GM18870 (cell line): ENCODE results near the gene KRTDAP.
A peak's percentile ranks its signal among the peaks of the same experiment; 100 is the strongest.
"Not testable (repeated sequence)": the region's sequence is repeated elsewhere in the genome, so short reads cannot be mapped to it uniquely, and the experiment has no call there.

Source experiments
- ATAC-seq: cut with Tn5 transposase; IDR thresholded peaks from one replicate; pipeline ENCODE4 v1.9.1; 2021; ENCODE audit warnings: moderate library complexity; ENCODE audit not compliant: unreplicated experiment

The KRTDAP gene

DNA sequence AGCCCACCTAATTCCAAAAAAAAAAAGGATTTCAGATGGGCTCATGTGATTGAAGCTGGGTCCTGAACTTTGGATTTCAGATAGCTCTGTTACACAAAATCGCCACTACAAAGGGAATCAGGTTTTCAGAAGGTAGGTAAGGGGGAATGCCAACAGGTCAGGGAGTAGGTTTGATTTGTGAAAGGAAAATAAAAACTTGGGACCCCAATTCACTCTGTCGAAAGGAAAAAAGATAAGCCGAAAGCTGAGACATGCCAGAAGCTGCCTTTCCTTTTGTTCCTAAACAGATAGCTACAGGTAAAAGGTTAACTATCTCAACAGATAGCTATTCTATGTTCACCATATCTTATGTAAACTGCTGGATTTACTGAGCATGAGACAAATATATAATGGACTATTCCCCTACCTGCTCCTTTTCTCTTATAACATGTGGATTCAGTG lies 4.0 kb downstream of the KRTDAP start:
- no peak for ATAC-seq

DNA sequence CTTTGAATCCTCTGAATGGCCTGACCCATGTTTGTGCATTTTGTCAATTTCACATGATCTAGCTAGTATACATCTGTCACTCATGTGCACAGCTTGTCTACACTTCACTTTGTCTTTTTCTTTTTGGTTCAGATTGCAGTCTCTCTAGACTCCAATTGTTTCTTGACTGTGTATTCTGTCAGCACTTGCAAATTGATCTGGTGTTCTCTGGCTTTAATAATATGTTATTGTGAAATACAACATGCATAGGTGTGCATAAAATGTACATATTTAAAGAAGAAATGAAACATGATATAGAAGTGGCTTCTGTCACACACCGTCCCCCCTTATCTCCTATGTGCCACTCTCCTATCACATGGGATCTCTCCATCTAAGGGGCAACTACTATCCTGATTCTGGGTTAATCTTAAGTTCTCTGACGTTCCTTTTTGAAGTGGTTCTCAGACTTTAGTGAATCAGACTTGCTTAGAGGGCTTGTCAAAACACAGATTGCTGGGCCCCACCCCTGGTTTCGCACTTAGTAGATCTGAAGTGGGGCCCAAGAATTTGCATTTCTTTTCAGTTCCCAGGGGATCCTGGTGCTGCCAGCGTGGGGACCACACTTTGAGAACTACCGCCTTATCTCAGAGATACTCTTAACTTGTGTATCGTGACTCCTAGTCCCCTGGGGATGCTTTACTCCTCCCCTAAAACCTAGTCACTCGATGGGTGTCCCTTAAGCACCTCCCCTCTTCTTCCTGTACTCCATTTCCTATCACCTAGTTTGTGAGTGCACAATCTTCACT lies 5.8 kb downstream of the KRTDAP start:
- ATAC-seq, result no peak

DNA sequence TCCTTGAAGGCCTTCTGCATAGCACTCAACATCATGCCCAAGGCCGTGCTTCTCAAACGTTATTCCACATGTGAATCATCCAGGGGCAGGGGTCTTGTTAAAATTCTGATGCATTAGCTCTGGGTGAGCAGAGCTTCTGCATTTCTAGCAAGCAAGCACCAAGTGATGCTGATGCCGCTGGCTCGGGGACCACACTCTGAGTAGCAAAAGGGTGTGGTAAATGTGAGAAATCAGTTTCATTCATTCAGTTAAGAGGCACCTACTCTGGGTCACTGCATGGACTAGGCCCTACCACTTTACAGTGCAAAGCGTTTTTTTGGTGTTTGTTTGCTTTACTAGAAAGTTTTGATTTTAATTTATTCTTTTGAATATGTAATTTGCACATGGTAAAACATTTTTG lies 7.2 kb downstream of the KRTDAP start:
- ATAC-seq, result no peak

DNA sequence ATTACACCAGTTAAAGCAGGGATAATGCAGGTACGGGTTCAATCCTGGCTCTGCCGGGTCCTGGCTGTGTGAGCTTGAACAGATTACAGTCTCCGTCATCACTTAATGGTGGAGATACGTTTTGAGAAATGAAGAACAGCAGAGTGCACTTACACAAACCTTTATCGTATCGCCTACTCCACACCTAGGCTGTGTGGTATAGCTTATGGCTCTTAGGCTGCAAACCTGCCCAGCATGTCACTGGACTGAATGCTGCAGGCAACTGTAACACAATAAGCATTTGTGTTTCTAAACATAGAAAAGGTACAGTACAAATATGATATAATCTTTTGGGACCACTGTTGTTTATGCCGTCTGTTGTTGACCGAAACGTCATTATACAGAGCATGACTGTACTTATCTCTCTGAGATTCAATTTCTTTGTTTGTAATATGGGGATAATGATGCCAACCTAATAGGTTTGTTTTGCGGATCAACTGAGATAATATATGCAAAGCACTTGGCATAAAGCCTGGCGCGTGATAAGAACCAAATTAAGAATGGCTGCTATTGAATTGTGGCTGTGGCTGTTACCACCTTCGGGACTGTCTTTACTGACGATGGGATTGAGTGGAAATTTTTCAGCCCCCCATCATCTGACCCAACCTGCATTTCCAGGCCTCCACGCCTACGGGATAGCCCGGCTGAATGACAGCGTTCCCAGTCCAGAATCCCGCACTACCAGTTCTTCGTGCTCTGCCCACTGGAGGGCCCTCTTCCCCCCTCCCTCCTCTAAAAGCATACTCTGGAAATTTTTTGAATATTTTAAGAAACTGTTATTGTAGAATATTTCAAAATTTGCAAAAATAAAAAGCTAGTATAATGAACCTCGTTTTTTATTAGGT lies 11.2 kb downstream of the KRTDAP start:
- ATAC-seq, result no peak

DNA sequence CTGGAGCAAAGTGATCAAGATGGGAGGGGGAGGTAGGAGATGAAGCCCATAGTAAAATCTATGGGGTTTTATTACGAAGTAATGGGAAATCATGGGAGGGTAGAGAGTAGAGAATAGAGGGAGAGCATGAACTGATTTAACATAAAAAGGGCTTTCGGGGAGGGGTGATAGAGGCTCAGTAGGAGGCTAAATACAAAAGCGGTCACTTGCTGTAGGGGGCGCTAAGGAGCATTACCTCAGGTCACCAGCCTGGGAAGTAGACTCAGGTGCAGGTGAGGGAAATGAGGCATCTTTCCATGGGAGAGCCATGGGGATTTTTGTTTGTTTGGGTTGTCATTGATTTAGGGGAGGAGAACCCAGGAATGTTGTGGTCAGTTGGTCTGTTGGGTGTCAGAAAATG lies 14.1 kb downstream of the KRTDAP start:
- ATAC-seq, result no peak

DNA sequence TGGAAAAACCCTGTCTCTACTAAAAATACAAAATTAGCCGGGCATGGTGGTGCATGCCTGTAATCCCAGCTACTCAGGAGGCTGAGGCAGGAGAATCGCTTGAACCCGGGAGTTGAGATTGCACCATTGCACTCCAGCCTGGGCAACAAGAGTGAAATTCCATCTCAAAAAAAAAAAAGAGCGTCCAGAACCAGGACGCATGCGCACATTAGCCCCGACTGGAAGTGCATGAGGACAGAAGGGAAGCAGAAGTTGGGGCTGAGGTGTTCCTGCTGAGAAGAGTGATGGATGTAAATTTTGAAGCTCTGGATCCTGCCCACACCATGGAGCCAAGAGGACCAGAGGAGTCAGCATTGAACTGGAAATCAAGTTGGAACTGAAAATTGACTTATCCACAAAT lies 15.7 kb downstream of the KRTDAP start:
- not testable (repeated sequence) for ATAC-seq

DNA sequence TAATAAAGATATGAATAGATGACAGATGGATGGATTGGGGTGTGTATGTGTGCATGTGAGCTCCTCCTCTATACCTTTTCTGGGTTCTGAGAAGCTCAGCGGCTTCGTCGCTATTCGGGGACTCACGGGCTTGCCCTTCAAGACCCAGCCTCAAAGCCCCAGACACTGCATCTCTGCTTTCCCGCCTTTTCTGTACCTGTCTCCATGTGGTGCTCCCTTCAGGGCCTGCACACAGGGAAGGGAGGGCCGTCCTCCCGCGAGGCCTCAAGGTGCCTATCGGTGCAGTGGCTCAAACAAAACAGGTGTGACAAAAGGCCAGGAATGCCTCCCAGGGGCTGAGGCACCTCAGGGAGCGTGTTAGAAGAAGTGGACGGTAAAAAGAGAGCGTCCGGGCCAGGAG lies 16.2 kb downstream of the KRTDAP start:
- ATAC-seq, result no peak

DNA sequence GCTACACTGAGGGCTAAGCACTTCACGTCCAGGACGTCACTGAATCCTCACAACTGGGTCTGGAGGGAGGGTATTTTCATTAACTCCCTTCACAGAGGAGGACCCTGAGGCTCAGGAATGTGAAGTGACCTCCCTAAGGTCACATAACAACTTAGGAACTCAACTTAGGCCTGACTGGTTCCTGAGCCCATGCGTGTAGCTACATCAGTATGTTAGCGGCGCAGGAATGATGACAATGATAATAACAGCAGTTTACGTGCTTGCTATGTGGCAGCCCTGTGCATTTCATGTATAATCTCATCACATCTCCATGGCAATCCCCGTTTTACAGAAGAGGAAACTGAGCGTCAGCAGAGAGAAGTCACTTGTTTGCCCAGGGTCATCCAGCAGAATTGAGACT lies 18.3 kb downstream of the KRTDAP start:
- ATAC-seq, result no peak

DNA sequence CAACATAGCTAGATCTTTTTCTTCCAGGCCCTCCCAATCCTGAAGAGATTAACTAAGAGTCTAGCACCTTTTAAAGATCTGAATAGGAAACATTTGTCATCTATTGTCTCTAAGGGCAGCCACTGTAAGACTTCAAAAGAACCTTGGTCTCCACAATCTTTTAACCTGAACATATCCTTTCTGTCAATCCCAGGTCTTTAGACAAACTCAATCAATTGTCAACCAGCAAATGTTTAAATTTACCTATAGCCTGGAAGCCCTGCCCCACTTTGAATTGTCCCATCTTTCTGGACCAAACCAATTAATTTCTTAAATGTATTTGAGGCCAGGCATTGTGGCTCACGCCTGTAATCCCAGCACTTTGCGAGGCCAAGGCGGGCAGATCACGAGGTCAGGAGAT lies 19.2 kb downstream of the KRTDAP start:
- ATAC-seq, result not testable (repeated sequence)

DNA sequence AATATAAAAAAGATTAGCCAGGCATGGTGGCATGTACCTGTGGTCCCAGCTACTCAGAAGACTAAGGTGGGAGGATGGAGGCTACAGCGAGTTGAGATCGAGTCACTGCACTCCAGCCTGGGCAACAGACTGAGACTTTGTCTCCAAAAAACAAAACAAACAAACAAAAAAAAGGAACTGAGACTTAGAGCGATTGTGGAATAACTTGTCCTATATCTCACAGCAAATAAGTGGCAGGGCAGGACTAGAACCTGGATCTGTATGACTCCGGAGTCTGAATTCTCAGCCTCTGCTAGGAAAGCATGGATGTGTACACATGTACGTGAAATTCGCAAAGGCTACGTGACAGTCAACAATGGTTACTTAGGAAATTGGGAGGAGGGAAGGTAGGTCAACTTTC lies 20.1 kb downstream of the KRTDAP start:
- ATAC-seq, result no peak

DNA sequence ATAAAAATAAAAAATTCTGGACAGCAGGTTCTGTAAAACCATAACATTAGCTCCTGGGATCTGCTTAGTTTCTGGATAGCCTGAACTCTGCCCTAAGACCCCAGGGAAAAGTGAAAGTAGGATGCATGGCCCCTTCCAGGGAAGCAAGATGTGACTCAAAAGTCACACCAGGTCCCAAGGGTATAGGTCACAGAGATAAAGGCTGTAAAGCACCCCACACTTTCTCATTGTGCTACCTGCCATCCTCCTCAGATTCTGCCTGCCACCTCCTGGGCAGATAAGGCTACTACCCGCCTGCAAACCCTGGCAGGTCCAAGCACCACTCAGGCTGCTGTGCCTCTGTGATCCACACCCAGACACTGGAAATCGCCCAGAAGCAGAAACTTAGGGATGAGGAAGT lies 21.6 kb downstream of the KRTDAP start:
- ATAC-seq, result peak; percentile 58

DNA sequence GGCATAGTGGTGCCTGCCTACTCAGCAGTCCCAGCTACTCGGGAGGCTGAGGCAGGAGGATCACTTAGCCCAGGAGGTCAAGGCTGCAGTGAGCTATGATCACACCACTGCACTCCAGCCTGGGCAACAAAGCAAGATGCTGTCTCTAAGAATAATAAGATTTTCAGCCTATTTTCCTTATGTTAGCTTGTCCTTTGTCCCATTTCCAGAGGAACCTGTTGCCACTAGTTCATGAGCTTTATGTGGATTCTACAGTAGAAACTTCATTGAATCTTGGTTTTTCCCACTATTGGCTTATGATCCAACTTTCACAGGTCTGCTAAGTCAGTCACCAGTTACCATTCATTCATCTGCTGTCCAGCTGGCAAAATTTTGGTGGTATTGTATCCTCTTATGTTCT lies 24.0 kb downstream of the KRTDAP start:
- ATAC-seq, result no peak

DNA sequence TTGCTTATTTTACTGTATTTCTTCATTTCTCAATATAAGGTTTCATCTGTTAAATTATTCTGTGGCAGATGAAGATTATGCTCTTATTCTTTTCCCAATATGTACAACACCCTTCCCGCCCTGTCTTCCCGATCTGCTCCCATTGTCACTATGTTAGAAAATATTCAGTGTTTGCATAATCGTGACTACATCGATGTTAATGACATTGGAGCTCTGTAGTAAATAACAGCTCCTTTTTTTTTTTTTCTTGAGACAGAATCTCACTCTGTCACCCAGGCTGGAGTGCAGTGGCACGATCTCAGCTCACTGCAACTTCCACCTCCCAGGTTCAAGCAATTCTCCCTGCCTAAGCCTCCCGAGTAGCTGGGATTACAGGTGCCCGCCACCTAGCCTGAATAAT lies 27.3 kb downstream of the KRTDAP start:
- ATAC-seq, result not testable (repeated sequence)

DNA sequence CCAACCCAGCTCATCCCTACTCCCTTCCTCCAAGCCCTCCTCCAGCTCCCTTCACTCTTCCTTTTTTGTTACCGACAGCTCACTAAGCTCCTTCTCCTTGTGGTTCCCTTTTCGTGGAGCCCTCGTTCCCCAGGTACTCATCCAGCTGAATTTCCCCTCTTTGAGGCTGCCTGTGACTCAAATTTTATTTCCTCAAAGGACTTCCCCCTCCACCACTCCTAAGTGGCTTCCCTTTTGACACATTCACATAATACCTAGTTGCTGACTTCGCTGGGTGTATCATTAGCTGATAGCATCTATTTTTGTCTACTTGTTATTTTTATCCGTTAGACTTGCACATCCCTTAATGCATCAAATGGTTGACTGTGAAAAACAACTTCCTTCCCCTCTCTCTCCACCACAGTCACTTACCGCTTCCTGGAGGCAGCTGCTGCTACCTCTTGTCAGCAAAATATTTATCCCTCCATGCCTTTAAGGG lies 27.7 kb downstream of the KRTDAP start:
- ATAC-seq, result peak; percentile 64

DNA sequence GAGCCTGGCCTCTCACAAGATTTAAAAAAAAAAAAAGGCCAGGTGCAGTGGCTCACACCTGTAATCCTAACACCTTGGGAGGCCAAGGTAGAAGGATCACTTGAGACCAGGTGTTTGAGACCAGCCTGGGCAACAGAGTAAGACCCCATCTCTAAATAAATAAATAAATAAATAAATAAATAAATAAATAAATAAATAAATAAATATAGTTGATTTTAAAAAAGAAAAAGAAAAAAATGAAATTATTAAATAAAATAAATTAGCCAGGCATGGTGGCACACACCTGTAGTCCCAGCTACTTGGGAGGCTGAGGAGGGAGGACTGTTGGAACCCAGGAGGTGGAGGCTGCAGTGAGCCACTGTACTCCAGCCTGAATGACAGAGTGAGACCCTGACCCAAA lies 28.5 kb downstream of the KRTDAP start:
- not testable (repeated sequence) for ATAC-seq

DNA sequence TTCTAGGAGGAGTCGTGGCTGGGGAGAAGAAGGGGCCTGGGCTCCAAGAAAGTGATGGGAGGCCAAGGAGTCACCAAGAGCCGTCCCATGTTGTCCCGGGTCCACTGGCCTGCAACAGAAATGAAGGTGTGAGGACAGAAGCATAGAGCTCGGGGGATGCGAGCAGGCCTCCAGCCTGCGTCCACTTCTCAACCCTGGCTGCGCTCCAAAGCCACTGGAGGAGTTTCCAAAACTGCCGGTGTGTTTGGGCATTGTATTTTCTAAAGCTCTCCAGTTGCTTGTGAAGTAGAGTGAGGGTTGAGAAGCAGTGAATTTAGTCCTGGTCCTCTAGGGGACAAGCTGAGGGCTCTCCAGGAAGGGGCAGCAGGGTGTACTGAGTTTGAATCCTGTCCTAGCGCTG lies 29.2 kb downstream of the KRTDAP start:
- no peak for ATAC-seq

DNA sequence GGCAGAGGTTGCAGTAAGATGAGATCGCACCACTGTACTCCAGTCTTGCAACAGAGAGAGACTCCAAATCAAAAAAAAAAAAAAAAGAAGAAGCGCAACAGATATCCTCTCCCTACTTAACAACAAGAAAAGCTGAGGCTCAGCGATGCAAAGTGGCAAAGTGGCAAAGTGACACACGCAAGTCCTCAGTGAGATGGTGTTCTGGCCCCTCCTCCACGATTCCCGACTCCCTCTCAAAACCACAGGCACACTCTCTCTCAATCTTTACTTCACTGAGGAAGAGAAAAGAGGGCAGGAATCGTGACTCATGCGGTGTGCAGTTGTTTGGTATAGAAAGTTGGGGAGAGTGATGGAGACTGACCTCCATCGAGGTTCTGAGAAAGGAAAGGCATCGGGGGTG lies 29.7 kb downstream of the KRTDAP start:
- ATAC-seq, result no peak

DNA sequence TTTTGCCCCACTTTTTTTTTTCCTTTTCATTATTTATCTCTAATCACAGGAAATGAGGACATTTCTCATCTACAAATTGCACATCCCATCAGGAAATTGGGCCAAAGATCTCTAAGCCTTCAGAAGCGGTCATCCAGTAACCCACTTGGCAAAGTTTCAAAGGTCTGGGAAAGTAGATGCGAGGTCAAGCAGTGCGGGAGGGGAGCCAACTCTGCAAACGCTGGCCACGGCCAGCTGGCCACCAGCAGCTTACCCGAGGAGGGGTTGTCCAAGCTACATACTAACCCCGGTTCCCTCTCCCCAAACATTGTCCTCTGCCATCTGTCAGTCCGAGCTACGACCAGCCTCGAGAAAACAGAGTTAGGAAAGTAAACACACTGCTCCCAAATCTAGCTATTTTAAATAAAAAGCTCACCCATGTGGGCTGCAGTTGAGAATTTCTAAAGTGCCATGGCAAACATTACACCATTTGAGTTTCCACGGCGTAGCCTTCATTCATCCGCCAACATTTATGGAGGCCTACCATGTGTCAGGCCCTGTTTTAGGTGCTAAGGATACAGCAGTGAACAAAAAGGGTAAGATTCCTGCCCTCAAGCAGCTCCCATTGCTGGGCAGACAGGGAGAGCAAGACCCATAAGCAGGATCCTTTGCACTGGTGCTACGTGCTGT lies 30.7 kb downstream of the KRTDAP start:
- no peak for ATAC-seq

DNA sequence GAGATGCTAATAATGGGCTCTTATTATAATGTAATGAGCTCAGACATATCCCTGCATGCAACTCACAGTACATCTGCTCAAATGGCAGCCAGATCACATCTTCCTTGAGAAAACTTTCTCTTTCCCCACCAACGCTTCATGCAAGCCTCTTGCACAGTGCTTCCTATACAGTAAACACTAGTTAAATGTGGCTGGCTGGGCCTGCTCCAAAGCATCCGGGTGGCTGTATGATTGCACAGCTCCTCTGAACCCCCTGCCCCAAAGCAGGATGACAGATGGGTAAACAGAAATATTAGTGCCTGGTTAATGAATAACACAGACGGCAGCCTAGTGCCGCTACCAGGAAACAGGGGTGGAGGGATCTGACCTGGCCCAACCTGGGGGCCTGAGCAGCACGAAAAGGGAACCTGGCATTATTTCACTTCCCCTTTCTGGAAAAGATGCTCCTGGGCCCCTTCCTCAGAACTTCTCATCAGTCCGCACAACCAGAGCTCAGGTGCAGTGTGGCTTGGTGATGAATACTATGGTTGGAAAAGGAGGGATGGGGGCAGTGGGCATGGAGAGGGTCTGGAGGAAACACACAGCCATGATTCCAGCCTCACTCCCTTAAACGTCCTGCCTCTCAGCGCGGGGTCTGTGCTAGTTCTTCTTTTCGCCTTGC lies 31.4 kb downstream of the KRTDAP start:
- no peak for ATAC-seq

DNA sequence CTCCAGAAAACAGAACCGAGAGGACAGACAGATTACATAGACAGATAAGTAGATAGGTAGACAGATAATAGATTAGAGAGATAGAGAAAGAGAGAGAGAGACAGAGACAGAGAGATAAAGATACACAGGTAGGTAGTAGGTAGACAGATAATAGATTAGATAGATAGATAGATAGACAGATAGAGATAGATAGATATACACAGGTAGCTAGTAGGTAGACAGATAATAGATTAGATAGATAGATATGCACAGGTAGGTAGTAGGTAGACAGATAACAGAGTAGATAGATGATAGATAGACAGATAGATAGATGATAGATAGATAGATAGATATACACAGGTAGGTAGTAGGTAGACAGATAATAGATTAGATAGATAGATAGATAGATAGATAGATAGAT lies 32.1 kb downstream of the KRTDAP start:
- ATAC-seq, result no peak

DNA sequence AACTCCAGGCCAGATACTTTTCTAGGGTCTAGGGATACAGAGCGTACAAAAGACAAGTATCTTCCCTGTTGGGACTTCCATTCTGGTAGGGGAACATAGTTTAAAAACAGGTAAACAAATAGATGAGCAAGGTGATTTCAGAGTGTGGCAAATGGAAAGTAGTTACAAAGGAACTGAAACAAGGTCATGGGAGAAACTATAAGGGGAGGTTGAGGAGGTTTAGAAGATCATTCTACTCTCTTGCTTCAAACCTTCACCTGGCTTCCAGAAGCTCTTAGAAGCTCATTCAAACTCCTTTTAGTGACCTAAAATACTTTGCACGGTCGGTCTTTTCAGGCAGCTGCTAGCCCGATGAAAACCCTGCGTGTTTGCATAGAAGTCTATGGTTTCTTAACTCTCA lies 33.1 kb downstream of the KRTDAP start:
- ATAC-seq, result no peak
